HG02885 (cell line): ENCODE data around the gene MRPL40.

Experiments used
- ATAC-seq: cut with Tn5 transposase; IDR thresholded peaks from one replicate; pipeline ENCODE4 v1.9.1; 2021; ENCODE audit warnings: mild to moderate bottlenecking; ENCODE audit not compliant: unreplicated experiment, poor library complexity

The MRPL40 gene

DNA sequence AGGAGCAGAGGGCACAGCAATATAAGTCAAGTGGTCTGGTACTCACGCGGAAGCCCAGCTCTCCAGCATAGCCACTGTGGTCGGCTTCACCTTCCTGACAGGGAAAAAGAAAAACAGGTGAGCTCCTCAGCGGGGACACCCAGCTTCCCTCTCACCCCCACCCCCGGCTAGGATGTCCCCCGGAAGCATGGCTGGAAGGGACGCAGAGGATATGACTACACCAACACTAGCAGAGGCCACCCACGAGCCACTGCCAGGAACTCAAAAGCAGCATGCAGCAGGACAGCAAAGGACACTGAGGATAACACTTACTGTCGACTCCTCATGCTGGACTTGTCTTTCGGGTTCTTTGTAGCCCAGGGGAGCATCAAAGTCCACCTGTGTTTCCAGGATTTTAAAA, 24.2 kb downstream of the MRPL40 start:
- ATAC-seq, result no peak

- no peak for ATAC-seq
Observed at GRCh38 chr22:19457828-19458428, 25.6 kb downstream of the MRPL40 start.

DNA sequence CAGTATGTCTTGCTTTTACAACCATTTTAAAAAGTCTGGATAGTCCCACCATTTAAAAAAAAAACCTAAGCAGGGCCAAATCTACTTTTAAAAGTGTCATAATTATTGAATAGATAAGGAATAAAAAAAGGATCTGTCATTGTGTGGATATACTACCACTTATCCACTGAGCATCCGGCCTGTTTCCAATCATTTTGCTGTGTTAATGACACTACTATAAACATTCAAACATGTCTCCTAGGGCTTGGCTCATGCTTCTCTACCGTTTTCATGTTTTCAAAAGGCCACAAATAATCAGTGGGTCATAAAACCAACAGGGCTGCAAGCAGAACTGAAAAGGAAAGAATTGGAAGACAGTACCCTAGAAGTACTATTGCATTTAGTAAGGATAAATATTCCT, 27.7 kb downstream of the MRPL40 start:
- ATAC-seq, result no peak

- no peak for ATAC-seq
Observed at GRCh38 chr22:19461506-19461905, 29.2 kb downstream of the MRPL40 start.

- no peak for ATAC-seq
Observed at GRCh38 chr22:19463008-19463407, 30.7 kb downstream of the MRPL40 start.

DNA sequence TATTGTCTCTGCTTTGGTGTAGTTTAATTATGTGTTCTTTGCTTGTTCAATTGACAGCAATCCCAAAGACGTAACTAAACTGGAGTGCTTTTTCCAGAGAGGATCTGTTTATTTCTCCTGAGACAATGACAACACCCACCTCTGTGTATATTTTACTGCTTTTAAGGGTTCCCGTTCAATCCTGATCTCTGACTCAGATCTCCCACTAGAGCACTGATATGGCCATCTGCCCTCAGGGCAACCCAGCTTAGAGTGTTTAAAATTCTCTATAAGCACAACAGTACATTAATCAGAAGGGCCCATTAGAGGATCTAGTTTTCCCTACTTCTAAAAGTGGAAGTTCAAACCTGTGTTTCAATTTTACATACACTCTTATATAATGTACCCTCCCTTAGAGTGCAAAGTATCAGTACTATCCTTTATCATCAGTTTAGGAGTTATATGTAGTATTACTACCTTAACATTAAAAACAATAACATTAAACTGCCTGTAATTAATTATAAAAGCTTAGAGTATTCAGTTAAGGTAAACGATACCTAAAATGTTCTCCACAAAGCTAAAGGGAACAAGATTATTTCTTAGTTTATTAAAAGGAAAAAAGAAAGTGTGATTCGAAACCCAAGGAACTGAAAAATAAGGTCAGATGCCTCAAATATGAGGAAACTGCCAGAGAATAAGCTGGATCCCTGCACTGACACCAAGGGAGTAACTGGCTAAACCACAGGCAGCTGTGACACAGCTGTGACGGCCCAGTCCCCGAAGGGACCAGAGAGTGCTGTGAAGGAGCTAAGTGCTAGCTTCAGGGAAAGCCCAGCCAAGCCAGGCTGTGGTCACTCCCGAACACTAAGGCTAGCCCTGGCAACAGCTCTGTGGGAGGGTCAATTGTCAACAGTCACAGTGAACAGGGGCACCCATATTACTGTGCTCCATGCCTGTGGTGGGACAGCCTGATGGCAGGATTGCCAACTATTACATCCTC, 31.4 kb downstream of the MRPL40 start:
- no peak for ATAC-seq

DNA sequence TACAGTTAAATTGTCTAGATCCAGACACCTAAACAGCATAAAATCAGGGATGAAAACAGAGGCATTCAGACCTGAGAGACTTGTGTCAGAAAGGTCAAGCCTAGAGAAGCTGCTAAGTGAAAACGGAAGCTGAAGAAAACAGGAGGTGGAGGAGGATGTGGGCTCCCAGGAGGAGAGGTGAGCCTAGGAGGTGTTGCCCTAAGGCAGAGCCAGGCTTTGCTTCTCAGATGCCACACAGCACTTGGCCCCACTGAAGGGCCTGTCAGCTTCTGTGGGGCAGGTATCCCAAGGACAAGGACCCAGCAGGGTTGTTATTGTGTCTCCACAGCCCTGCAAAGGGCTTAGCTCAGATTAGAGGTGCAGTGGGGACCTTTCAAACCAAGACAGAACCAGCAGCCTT, 32.2 kb downstream of the MRPL40 start:
- no peak for ATAC-seq

GRCh38 chr22:19464975-19465374, 32.6 kb downstream of the MRPL40 start:
- ATAC-seq, result no peak

DNA sequence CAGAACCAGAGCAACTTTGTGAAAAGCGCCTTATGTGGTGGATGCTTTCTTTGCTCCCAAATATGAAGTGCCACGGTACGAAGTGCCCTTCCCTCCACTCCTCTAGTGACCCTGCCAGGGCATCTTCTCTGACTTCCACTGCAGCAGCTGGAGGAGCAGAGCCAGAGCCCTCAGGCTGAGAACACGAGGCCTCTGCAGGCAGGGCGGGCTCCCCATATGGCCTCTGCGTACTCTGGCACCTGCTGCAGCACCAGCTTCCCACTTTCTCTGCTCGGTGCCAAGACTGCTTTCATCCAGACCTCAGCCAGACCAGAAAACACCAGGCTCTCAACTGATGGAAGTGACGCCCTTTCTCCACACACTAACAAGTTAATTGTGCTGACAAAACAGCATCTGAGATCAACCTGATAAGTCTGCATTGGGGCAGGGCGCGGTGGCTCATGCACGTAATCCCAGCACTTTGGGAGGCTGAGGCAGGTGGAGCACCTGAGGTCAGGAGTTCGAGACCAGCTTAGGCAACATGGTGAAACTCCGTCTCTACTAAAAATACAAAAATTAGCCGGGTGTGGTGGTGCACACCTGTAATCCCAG, 33.9 kb downstream of the MRPL40 start:
- no peak for ATAC-seq

GRCh38 chr22:19466848-19467752, 34.8 kb downstream of the MRPL40 start:
- no peak for ATAC-seq

DNA sequence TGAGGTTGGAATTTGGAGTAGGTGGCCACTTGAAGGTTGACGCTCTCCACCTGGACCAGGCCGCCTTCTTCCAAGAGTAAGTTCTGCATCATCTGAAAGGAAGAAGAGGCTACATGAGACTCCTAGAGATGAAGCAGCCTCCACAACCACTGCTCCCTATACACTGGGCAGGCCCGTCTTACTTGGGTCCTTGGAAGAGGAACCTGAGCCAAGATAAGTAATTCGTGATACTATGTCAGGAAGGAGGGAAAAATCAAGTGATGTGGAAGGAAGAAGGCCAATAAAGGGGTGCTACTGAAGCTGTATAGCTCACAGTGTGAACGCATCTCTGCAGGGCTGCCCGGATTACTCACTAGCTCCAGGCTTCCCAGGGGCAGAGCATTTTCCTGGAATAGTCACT, 35.6 kb downstream of the MRPL40 start:
- ATAC-seq, result no peak

GRCh38 chr22:19469421-19469820, 37.1 kb downstream of the MRPL40 start:
- ATAC-seq, result no peak

- no peak for ATAC-seq
Observed at GRCh38 chr22:19470010-19470409, 37.7 kb downstream of the MRPL40 start.

- no peak for ATAC-seq
Observed at GRCh38 chr22:19471572-19471971, 39.2 kb downstream of the MRPL40 start.

DNA sequence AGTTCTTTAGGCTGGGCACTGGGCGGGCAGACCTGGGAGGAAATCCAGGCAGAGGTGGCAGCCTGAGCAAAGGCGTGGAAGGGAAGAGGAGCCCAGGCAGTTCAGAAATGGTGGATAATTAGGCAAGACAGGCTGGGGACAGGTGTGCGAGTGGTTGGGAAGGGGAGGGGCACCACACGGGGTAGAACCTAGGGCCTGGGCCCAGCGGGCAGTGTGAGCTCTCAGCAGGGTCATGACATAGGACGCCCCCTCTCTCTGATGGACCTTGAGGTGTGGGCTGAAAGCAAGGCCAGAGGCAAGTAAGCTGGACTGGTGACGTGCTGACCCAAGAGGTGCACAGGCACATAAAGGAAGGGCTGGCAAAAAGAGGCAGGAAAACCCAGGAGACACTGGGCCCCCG, 39.9 kb downstream of the MRPL40 start:
- no peak for ATAC-seq

- ATAC-seq, result no peak
Observed at GRCh38 chr22:19473578-19473977, 41.2 kb downstream of the MRPL40 start.

- no peak for ATAC-seq
Observed at GRCh38 chr22:19476023-19476422, 43.7 kb downstream of the MRPL40 start.

DNA sequence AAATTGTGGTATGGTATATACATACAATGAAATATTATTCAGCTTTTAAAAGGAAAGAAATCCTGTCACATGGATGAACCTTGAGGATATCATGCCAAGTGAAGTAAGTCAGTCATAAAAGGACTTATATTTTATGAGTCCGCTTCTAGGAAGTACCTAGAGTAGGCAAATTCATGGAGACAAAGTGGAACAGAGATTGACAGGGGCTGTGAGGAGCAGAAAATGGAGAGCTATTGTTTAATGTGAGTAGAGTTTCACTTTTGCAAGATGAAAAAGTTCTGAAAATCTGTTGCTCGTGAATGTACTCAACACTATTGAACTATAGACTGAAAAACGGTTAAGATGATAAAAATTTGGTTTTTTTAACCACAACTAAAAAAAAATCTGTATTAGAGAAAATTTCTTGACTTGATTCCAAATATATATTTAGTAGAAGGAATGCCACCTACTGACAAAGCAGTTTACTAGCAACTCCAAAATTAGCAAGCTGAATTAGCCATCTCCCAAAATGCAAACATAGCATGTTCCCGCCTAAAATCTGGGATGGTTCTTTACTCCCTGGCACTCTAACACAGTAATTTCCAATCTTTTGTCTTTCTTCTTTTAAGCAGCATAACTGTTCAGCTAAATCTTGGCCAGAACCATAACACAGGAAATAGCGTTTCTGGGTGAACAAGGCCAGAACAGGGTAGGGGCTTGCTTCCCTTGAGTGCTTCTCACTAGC, 45.1 kb downstream of the MRPL40 start:
- ATAC-seq, result no peak

DNA sequence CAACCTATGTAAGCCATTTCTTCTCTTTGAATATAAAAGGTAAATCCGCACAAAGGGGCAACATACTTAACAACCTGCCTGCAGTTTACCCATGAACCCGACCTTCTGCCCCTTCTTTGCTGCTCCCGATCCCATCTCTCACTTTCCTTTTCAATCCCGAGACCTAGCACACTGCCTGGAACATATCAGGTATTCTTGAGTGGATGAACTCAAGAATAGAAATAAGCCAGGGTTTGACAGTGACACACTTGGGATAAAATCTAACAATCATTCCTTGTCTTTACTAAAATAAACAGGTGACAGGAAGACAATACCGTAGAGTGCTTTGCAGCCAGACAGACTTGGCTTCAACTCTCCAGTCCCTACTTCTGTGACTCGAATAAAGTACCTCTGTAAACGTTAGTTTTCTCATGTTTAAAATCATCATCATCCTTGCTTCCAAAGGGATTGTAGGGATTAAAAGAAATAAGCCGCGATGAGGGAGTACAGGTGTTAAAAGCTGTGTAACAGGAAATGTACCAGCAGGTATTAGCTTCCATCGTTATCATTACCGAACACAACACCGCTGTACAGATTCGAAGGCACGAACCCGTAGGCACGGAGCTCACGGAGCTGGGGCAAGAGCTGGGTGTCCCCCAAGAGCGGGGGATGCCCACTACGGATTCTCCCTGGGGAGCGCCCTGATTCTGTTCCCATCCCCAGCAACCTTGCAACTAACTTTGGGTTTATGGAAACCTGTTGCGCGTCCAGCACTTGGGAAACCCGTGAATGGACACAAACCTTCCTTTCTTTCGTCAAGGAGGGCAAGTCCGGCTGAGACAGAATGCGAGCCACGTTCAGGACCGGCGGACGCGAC, 45.9 kb downstream of the MRPL40 start:
- ATAC-seq, result no peak
